GM23338 (cell line): ENCODE results near the gene TOR2A. TPM values are rescaled to one million over a fixed set of nuclear protein-coding genes. Genes with fewer than 3 reads are reported as not detected.

Source experiments
- ATAC-seq: fragments of 200-7000 bp; cut with Tn5 transposase; 3 replicates; pipeline ENCODE4 v1.9.1; 2020
- DNase-seq: peaks from one replicate; pipeline ENCODE4 v3.0.0-alpha.2; 2015; ENCODE audit warnings: low spot score
- H2AFZ ChIP-seq: fragments of 200-600 bp; sonication (generic); 2 replicates; pipeline ENCODE4 v1.8.0; 2016; ENCODE audit warnings: antibody characterized with exemption, mild to moderate bottlenecking, moderate library complexity
- H3F3A ChIP-seq: fragments of 200-600 bp; sonication (generic); replicated peaks from 2 replicates; pipeline ENCODE4 v1.8.0; 2017; ENCODE audit warnings: antibody characterized with exemption, mixed run types, low read depth
- H3K27ac ChIP-seq: fragments of 200-600 bp; sonication (generic); 2 replicates; pipeline ENCODE4 v1.6.1; 2016; ENCODE audit warnings: low read depth
- H3K27me3 ChIP-seq: fragments of 200-600 bp; sonication (generic); 2 replicates; pipeline ENCODE4 v1.8.0; 2016; ENCODE audit warnings: mild to moderate bottlenecking, mixed run types, moderate library complexity; ENCODE audit not compliant: insufficient read depth
- H3K36me3 ChIP-seq: fragments of 200-600 bp; sonication (generic); 2 replicates; pipeline ENCODE4 v1.8.0; 2016; ENCODE audit warnings: mild to moderate bottlenecking; ENCODE audit not compliant: insufficient read depth
- H3K4me1 ChIP-seq: fragments of 200-600 bp; sonication (generic); 2 replicates; pipeline ENCODE4 v1.8.0; 2016; ENCODE audit warnings: mild to moderate bottlenecking, moderate library complexity; ENCODE audit not compliant: insufficient read depth
- H3K4me2 ChIP-seq: fragments of 200-600 bp; sonication (generic); 2 replicates; pipeline ENCODE4 v1.7.1; 2017; ENCODE audit warnings: mixed run types
- H3K4me3 ChIP-seq: fragments of 200-600 bp; sonication (generic); 2 replicates; pipeline ENCODE4 v1.6.1; 2016; ENCODE audit warnings: mixed run types
- H3K79me2 ChIP-seq: fragments of 200-600 bp; sonication (generic); replicated peaks from 2 replicates; pipeline ENCODE4 v1.8.0; 2017; ENCODE audit warnings: mild to moderate bottlenecking; ENCODE audit not compliant: insufficient read depth
- H3K9me2 ChIP-seq: fragments of 200-600 bp; sonication (generic); 2 replicates; pipeline ENCODE4 v1.8.0; 2017; ENCODE audit not compliant: insufficient read depth
- H4K20me1 ChIP-seq: fragments of 200-600 bp; sonication (generic); replicated peaks from 2 replicates; pipeline ENCODE4 v1.8.0; 2017; ENCODE audit warnings: mild to moderate bottlenecking; ENCODE audit not compliant: insufficient read depth
- H3K27ac Mint-ChIP-seq: 2 replicates; pipeline ENCODE4 v1.8.0; 2020; ENCODE audit warnings: inconsistent platforms, mild to moderate bottlenecking, moderate library complexity, mixed read lengths
- H3K27me3 Mint-ChIP-seq: 3 replicates; pipeline ENCODE4 v1.8.0; 2022; ENCODE audit warnings: low read depth, mild to moderate bottlenecking, moderate library complexity, mixed read lengths, inconsistent platforms; ENCODE audit not compliant: insufficient read depth, poor library complexity
- H3K36me3 Mint-ChIP-seq: 3 replicates; pipeline ENCODE4 v1.8.0; 2021; ENCODE audit warnings: low read depth, mild to moderate bottlenecking, inconsistent platforms, moderate library complexity, mixed read lengths
- H3K4me1 Mint-ChIP-seq: 3 replicates; pipeline ENCODE4 v1.8.0; 2020; ENCODE audit warnings: mild to moderate bottlenecking, inconsistent platforms, mixed read lengths
- H3K4me3 Mint-ChIP-seq: 3 replicates; pipeline ENCODE4 v1.8.0; 2021; ENCODE audit warnings: moderate library complexity, mild to moderate bottlenecking, inconsistent platforms, mixed read lengths
- H3K9me3 Mint-ChIP-seq: 3 replicates; pipeline ENCODE4 v1.8.0; 2020; ENCODE audit warnings: moderate library complexity, mild to moderate bottlenecking, inconsistent platforms, mixed read lengths
- CREB1 ChIP-seq: fragments of 250-450 bp; sonication (Bioruptor Pico); IDR thresholded peaks from 2 replicates; pipeline ENCODE4 v1.5.0; 2020; ENCODE audit warnings: low read depth, mild to moderate bottlenecking, moderate library complexity
- CTCF ChIP-seq, 2 experiments: fragments of 200-600 bp in 1 of 2; sonication (generic) in 1 of 2; conservative IDR thresholded peaks; 2 replicates each; pipeline versions ENCODE4 v1.5.1 to v1.6.1; 2016 to 2017; ENCODE audit warnings: antibody characterized with exemption in 2 of 2, low read depth in 2 of 2, mild to moderate bottlenecking in 2 of 2, moderate library complexity in 1 of 2
- ETS1 ChIP-seq: IDR thresholded peaks from 2 replicates; pipeline ENCODE4 v1.6.1; 2016; ENCODE audit warnings: antibody characterized with exemption
- EZH2phosphoT487 ChIP-seq: fragments of 200-600 bp; sonication (generic); IDR thresholded peaks from one replicate; pipeline ENCODE4 v1.8.1; 2018; ENCODE audit warnings: antibody characterized with exemption; ENCODE audit not compliant: unreplicated experiment
- NANOG ChIP-seq: IDR thresholded peaks from 2 replicates; pipeline ENCODE4 v1.6.1; 2016; ENCODE audit warnings: antibody characterized with exemption, borderline replicate concordance
- POLR2AphosphoS5 ChIP-seq: IDR thresholded peaks from 2 replicates; pipeline ENCODE4 v1.6.1; 2016; ENCODE audit warnings: antibody characterized with exemption, low read depth
- STAT1 ChIP-seq: IDR thresholded peaks from one replicate; pipeline ENCODE4 v1.6.1; 2016; ENCODE audit warnings: antibody characterized with exemption; ENCODE audit not compliant: unreplicated experiment
- ZNF114 ChIP-seq: fragments of 250-450 bp; sonication (Bioruptor Pico); IDR thresholded peaks from 2 replicates; pipeline ENCODE4 v1.5.0; 2020; ENCODE audit warnings: mild to moderate bottlenecking, moderate library complexity
- ZNF462 ChIP-seq: fragments of 250-450 bp; sonication (Bioruptor Pico); IDR thresholded peaks from 2 replicates; pipeline ENCODE4 v1.5.0; 2020; ENCODE audit warnings: mild to moderate bottlenecking, moderate library complexity
- polyA plus RNA-seq: library from polyadenylated mRNA; unstranded; fragments of >200 nt; fragmentation: Nextera tagmentation; extraction: Ambion mirVana; gene quantifications from 2 replicates; pipeline ENCODE4 v1.2.1, GENCODE V29; 2016
- total RNA-seq: library from RNA; depleted of rRNA; stranded (reverse); fragments of >200 nt; shearing (Covaris generic); gene quantifications from 2 replicates; pipeline ENCODE4 v1.2.3, GENCODE V29; 2014

TOR2A gene
- total and polyA plus RNA-seq, 2 experiments from 2014 or later = 14.4 to 23.5 TPM

GRCh38 chr9:127698985-127699670 lies 36.0 kb downstream of the TOR2A start (continued):
- TF ChIP-seq CREB1 (CRISPR knock-in tag) (peak; percentile 50; the same call in 1 of the 2 replicates), CTCF (conservative IDR thresholded peaks at IDR 0.05; ENCODE audit: low read depth in 2 of 2) (no peak; a peak in 1 of 4 replicates), NANOG (no peak)

- Mint-ChIP-seq H3K4me1 (peaks cover 2% of the 10 kb centered on the region; the same call in 2 of the 3 replicates), H3K27me3 (peaks cover 6% of the 10 kb centered on the region), H3K27ac (no peak overlapping the region), H3K36me3 (no peaks in the 10 kb centered on the region), H3K9me3 (no peaks in the 10 kb centered on the region; the same call in 1 of the 3 replicates), H3K4me3 (peak overlapping the region; percentile 52; the same call in 2 of the 3 replicates)
- Histone ChIP-seq H3K4me1 (no peaks in the 10 kb centered on the region), H2AFZ (no peak overlapping the region), H3K36me3 (no peaks in the 10 kb centered on the region), H3K79me2 (no peaks in the 10 kb centered on the region), H3K27me3 (no peaks in the 10 kb centered on the region), H3K9me2 (no peaks in the 10 kb centered on the region), H4K20me1 (no peaks in the 10 kb centered on the region), H3K4me2 (no peak overlapping the region), H3K27ac (no peak overlapping the region), H3F3A (no peaks in the 10 kb centered on the region; the same call in 1 of the 2 replicates), H3K4me3 (no peak overlapping the region)
- ATAC-seq (no peak), DNase-seq (no peak)
- TF ChIP-seq POLR2AphosphoS5 (no peak), CREB1 (CRISPR knock-in tag) (no peak), ZNF462 (no peak), ZNF114 (no peak), NANOG (no peak), ETS1 (no peak), STAT1 (no peak), CTCF (conservative IDR thresholded peaks at IDR 0.05; ENCODE audit: low read depth in 2 of 2) (no peak), EZH2phosphoT487 (no peak)
Observed at GRCh38 chr9:127698386-127698785, 36.7 kb downstream of the TOR2A start.
